Measurements from ENCODE around the gene HS6ST1. TPM values are rescaled to one million over a fixed set of nuclear protein-coding genes. Genes with fewer than 3 reads are reported as not detected.

The HS6ST1 gene
- total and polyA plus RNA-seq, 2 of the 4 experiments (the other 2 are of a cell fraction) = 29.9 to 36.9 TPM

- H3K27ac ChIP-seq (ENCODE audit: insufficient read depth, low read length) = no peak overlapping the region
- H3K9ac ChIP-seq (ENCODE audit: low read depth, low read length) = no peak overlapping the region
- peaks cover 60% of the 10 kb centered on the region for H3K36me3 ChIP-seq (ENCODE audit: control insufficient read depth, insufficient read depth, low read length)
- no peak overlapping the region for H4K5ac ChIP-seq (ENCODE audit: low read depth, low read length)
- H2AK9ac ChIP-seq (replicated peaks; ENCODE audit: low read depth, low read length, poor library complexity) = no peak overlapping the region
- DNase-seq = no peak
- no peak overlapping the region for H2BK20ac ChIP-seq (ENCODE audit: low read depth, low read length)
- H4K20me1 ChIP-seq (ENCODE audit: insufficient read depth, low read length) = peaks cover 100% of the 10 kb centered on the region
- no peaks in the 10 kb centered on the region for H3K27me3 ChIP-seq (ENCODE audit: control insufficient read depth, insufficient read depth, low read length)
- H3K79me1 ChIP-seq (ENCODE audit: low read depth in 1 of 2, low read length in 2 of 2) = peaks cover 40 to 95% of the 10 kb centered on the region in 2 experiments
- H4K91ac ChIP-seq (ENCODE audit: insufficient read depth, low read depth, low read length) = no peak overlapping the region
- H3K9me1 ChIP-seq (ENCODE audit: insufficient read depth, low read length) = peaks cover 8% of the 10 kb centered on the region; the same call in 1 of the 2 replicates
- H3K9me3 ChIP-seq (ENCODE audit: control insufficient read depth, insufficient read depth, low read length) = no peaks in the 10 kb centered on the region
- H2BK120ac ChIP-seq (ENCODE audit: low read depth, low read length) = no peak overlapping the region
- dilution Hi-C loops (cut with HindIII; ENCODE audit: low sequenced_read_pairs, unreplicated experiment) = no loop called here
- no peak overlapping the region for H3K4me2 ChIP-seq (ENCODE audit: low read depth, low read length)
- H3K56ac ChIP-seq (ENCODE audit: extremely low read depth, insufficient read depth, low read length) = no peak overlapping the region
- H2BK5ac ChIP-seq (ENCODE audit: low read depth, low read length, poor library complexity, severe bottlenecking) = no peak overlapping the region
- in situ Hi-C loops (cut with MboI; ENCODE audit: low sequenced_read_pairs) = no loop called here
- no peak overlapping the region for H4K8ac ChIP-seq (ENCODE audit: low read depth in 2 of 2, low read length in 2 of 2)
- POLR2A ChIA-PET (ENCODE audit: unreplicated experiment) = no interaction called here
- H3K14ac ChIP-seq (replicated peaks; ENCODE audit: low read depth, low read length) = no peak overlapping the region
- H2AK5ac ChIP-seq (ENCODE audit: low read depth, low read length) = no peak overlapping the region
- intact Hi-C loops (cut with micrococcal nuclease) = no loop called here
- no peak overlapping the region for H3K4me3 ChIP-seq (ENCODE audit: insufficient read depth, low read depth, low read length)
- 71% methylated on average over 1 of the region's 12 CpGs; no CpG with 5 or more reads in 1 of the 2 experiments for WGBS, 2 experiments (ENCODE audit: extremely low coverage in 2 of 2, insufficient read length in 1 of 2)
- CTCF ChIA-PET = no interaction called here
- no peak for TF ChIP-seq RAD21 (IDR thresholded peaks at IDR 0.05; ENCODE audit: low read length)
- TF ChIP-seq NFE2L2 (IDR thresholded peaks at IDR 0.05; ENCODE audit: low read depth, low read length) = no peak
- no peak for TF ChIP-seq BHLHE40 (IDR thresholded peaks at IDR 0.05; ENCODE audit: low read depth, low read length)
- TF ChIP-seq MAZ (IDR thresholded peaks at IDR 0.05; ENCODE audit: borderline replicate concordance, low read depth, low read length) = no peak
- no peak for TF ChIP-seq USF2 (IDR thresholded peaks at IDR 0.05; ENCODE audit: low read depth, low read length)
- TF ChIP-seq RFX5 (IDR thresholded peaks at IDR 0.05; ENCODE audit: low read depth, low read length) = no peak
- no peak for TF ChIP-seq ELK1 (IDR thresholded peaks at IDR 0.05; ENCODE audit: borderline replicate concordance, low read depth, low read length)
- TF ChIP-seq MXI1 (IDR thresholded peaks at IDR 0.05; ENCODE audit: borderline replicate concordance, low read depth, low read length) = no peak
- no peak for TF ChIP-seq MAFK (IDR thresholded peaks at IDR 0.05; ENCODE audit: low read depth, low read length)
- no peak for TF ChIP-seq POLR2A (IDR thresholded peaks at IDR 0.05; ENCODE audit: low read depth, low read length)
- no peak for TF ChIP-seq RCOR1 (IDR thresholded peaks at IDR 0.05; ENCODE audit: insufficient replicate concordance, low read length)
- TF ChIP-seq CTCF (conservative IDR thresholded peaks at IDR 0.05; ENCODE audit: low read depth, low read length) = no peak
- no peak for TF ChIP-seq CEBPB (IDR thresholded peaks at IDR 0.05; ENCODE audit: low read depth, low read length)
- TF ChIP-seq CHD1 (IDR thresholded peaks at IDR 0.05; ENCODE audit: low read depth, low read length) = no peak
- no peak overlapping the region for H3K18ac ChIP-seq (ENCODE audit: low read depth, low read length)
- H3K23ac ChIP-seq (ENCODE audit: low read depth, low read length) = no peak overlapping the region
- no peak overlapping the region for H2BK15ac ChIP-seq (ENCODE audit: low read depth, low read length)
- H2AFZ ChIP-seq (replicated peaks; ENCODE audit: low read length, poor library complexity) = no peak overlapping the region
- ATAC-seq (ENCODE audit: low read depth) = no peak
- BruUV-seq (replicated peaks) = no TSS peak
- no peak overlapping the region for H3K4ac ChIP-seq (ENCODE audit: low read depth, low read length)
- H3K4me1 ChIP-seq (ENCODE audit: control insufficient read depth, insufficient read depth, low read length) = peaks cover 19% of the 10 kb centered on the region; the same call in 1 of the 2 replicates
These were observed 31.5 kb downstream of the HS6ST1 start for GRCh38 chr2:128286905-128287779.

Data from IMR-90 (cell line).